HG03520 (cell line): Measurements from ENCODE around the gene CLSTN3.
"Not testable (repeated sequence)": the region's sequence is repeated elsewhere in the genome, so short reads cannot be mapped to it uniquely, and the experiment has no call there.

Experiments used
- ATAC-seq: cut with Tn5 transposase; IDR thresholded peaks from one replicate; pipeline ENCODE4 v1.9.1; 2021; ENCODE audit warnings: mild to moderate bottlenecking, moderate library complexity; ENCODE audit not compliant: unreplicated experiment

The CLSTN3 gene

DNA sequence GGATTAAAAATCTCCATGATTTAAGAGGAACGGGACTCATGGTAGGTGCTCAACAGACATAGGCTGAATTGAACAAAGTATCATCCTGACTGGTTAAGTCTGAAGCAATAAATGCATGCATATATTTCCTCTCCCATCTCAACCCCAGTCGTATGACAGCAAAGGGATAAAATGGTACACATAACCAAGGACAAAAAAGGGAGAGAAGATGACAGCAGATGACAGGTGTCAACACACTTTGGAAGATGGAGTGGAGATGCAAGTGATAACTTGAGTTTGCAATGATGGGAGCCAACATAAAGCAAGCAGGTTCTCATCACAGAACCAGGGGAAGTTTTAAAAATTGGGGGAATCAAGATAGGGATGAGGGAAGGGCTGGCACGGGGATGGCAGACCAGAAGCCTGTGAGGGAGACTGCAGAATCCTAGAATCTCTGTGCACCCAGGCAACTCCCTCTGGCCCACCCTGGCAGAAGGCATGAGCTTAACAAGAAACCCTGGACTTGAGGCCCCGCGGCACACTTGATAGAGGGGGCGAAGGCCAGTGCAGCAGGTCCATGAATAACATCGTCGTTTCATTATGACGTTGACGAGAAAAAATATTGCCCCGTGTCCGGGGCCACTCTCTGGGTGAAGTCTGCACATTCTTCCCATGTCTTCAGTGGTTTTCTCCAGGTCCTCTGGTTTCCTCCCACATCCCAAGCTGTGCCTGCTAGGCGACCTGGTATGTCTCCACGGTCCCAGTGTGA, 26.2 kb upstream of the CLSTN3 start:
- no peak for ATAC-seq

DNA sequence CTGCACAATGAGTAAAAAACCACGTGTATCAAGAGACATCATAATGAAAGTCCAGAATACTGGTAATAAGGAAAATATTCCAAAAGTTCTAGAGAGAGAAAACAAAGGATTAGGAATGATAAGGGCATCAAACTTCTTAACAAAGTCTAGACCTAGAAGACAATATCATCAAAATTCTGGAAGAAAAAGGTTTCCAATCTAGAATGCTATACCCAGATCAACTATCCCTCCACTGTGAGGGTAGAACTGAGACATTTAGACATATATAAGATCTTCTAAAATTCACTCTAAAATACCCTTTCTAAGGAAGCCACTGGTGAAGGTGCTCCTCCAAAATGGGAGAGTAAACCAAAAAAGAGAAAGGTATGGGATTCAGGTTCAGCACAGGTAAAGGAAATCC, 24.1 kb upstream of the CLSTN3 start:
- no peak for ATAC-seq

DNA sequence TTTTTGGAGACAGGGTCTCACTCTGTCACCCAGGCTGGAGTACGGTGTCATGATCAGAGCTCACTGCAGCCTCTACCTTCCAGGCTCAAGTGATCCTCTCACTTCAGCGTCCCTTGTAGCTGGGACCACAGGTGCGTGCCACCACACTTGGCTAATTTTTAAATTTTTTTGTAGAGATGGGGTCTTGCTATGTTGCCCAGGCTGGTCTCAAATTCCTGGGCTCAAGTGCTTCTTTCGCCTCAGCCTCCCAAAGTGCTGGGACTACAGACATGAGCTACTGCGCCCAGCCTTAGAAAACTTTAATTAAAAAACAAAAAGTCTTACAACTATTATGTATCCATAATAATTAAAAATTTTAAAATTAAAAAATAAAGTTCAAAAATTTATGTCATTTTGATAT, 23.0 kb upstream of the CLSTN3 start:
- not testable (repeated sequence) for ATAC-seq

DNA sequence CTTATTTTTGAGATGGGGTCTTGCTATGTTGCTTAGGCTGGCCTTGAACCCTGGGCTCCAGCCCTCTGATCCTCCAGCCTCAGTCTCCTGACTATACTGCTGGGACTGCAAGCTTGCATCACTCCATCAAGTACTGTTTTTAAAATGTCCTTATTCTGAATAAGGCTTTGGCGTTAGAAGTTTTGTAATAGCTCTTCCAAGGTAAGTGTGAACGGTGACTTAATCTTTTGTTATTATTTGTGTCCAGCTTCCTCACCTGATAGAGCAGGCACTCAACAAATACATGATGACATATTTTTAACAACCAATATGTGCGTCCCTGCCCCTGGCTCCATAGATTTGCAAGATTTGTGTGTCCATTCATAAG, 22.6 kb upstream of the CLSTN3 start:
- no peak for ATAC-seq

DNA sequence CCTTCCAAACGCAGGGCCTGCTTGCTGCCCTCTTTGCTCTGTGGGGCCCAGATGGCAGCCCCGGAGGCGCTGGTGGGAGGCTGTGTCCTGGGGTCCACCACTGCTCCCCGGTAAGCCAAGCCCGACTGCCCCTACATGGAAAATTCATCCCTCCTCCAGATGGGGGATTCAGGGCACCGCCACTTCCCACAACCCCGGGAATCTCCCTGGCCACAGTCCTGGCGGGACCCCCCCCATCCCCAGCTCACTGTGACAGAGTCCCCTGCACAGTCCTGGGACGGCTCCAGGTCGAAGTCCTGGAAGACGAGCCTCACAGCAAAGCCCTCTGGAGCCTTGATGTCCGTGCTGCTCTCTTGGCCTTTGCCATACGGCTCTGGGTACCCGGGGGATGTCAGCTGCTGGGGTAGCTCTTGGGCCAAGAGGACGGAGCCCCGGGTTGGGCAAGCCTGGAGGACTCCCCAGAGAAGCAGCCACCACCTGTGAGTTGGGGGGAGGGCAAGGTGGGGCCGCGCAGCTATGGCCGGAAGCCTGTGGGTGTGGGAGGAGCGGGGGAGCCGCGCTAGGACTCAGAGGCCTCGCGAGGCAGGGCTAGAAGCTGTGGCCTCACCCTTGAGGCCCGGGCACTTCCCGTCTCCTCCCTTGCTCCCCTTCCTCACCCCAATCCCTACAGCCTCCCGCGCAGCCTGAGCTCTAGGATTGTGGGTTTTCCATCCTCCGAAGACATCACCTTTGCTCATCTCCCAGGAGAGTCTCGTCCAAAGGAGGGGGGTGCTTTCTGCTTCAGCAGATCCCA, 22.0 kb upstream of the CLSTN3 start:
- peak; percentile 82 for ATAC-seq

DNA sequence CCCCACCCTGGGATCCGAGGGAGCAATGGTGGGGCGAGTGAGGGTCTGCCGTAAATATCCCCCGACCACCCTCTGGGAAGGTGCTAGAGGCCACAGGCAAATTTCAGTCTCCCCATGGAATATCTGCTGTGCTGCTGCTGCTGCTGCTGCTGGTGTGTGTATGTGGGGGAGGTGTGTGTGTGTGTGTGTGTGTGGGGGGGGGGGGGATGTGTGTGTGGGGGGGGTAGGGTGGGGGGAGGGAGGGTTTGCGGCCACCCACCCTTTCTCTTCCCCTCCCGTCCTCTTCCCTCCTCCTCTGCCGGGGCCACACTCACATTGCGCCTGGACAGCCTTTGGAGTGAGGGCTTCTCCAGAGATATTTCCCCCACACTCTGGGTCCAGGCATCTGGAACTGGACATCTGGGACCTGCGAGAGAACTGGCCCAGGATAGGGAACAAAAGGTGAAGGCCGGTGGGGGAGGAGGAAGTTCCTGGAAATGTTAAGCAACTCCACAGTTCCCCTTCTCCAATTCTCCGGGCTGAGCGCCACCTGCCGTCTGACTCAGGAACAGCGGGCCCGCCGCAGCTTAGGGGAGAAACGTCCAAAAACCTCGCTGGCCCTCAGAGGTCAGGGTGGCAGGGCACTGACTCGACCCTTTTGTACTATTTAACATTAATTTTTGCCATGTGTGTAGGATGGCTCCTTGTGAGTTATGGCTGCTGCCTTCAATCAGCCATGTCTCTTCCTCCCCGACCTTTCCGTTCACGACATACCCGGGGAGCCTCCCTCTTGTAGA, 21.2 kb upstream of the CLSTN3 start, which contains the start of gene C1RL:
TSS of gene C1RL (minus strand) at position 419 of the 776 bp plus-strand sequence. CDS start at position 385, 34 bp downstream.
- no peak for ATAC-seq

DNA sequence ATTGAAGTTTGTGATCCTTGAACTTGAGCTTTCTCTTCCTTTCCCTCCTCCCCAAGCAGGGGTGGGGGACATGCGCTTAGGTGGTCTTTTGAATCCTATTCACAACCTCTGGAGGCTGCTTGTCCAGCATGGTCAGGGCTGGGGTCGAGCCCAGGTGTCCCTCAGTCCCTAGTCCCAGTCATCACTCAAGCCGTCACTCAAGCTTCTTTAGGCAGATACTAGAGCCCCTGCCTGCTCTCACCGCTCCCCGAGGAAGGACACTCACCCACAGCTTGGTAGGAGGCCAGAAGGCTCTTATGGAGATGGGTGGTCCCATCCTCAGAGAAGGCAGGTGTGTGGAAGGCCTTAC, 20.6 kb upstream of the CLSTN3 start:
- no peak for ATAC-seq

DNA sequence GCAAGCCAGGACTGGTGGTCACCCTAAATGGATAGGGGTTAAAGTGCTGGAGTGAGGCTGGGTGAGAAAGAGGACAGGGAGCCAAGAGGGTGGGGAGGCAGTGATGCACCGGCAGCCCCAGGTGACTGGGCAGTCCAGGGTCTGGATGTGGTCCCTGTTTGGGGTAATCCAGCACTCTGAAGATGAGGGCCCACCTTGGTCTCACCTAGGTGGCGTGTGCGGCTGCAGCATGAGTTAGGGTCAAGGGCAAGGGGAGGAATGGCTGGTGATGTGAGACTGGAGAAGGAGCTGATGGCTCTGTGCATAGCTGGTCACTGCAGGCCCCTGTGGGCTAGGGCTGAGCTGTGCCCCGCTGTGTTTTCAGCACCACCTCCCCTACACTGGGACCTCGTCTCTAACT, 19.5 kb upstream of the CLSTN3 start:
- ATAC-seq, result no peak

DNA sequence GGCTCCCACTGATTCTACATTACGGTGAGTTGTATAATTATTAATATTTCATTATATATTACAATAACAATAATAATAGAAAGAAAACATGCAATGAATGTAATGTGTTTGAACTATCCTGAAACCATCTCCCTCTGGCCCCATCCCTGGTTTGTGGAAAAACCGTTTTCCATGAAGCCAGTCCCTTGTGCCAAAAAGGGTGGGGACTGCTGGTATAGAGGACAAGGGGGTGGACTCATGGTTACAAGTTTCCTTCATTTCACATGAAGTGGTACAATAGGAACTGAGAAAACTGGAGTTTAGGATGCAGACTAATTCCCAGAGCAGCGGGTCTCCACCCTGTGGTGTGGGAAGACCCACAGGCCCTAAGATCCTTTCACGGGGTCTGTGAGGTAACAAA, 18.1 kb upstream of the CLSTN3 start:
- no peak for ATAC-seq

DNA sequence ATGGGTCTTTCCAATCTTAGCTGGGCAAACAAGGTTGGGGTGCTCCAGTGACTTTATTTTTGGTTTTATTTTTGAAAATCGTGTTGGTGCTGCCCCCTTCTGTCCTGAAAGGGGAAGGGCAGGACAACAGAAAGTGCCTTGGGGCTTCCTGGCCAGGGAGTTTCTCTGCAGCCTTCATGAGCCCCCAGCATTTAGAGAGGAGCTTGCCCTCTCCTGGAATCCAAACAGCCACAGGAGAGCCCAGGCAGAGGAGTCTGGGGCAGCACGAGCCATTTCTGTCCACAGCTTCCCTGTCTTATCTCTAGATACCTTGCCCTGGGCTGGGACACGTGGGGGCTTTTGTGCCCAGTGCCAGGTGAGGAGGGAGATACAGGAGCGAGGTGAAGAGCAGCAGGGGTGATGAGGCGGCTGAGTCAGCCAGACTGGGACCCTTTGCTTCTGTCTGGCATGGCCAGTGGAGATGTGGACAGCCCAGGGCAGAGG, 16.7 kb upstream of the CLSTN3 start:
- ATAC-seq, result no peak

DNA sequence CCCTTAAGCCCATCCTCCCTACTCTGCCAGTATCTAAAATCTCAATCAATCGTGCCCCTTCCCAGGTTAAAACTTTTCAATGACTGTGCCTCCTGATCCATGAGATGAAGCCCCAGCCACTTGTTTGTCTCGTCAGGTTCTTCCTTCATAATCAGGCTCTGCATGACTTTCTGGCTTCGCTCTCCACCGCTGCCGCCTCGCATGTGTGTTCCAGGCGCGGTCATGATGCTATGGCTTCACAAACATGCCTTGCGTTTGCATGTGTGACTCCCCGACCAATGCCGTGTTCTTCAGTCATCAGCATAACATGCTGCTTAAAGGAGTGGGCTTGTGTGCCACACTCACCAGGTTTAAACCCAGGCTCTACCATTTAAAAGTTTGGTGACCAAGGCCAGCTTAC, 16.2 kb upstream of the CLSTN3 start:
- no peak for ATAC-seq

DNA sequence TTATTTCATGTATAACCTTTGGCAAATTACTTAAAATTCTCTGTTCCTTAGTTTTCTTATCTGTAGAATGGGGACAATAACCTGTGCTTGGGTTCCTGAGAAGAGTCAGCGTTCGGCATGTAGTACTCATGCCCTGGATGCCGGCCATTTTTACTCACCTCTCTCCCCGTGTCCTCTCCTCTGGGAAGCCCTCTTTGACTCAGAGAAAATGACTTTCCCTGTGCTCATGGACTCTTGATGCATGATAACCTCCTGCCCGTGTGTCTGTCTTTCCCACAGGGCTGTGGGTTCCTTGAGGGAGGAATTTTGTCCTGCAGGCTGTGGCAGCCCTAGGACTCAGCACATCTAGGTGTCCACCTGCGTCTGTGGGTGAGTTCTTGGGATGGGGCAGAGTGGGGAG, 15.3 kb upstream of the CLSTN3 start:
- ATAC-seq, result no peak

DNA sequence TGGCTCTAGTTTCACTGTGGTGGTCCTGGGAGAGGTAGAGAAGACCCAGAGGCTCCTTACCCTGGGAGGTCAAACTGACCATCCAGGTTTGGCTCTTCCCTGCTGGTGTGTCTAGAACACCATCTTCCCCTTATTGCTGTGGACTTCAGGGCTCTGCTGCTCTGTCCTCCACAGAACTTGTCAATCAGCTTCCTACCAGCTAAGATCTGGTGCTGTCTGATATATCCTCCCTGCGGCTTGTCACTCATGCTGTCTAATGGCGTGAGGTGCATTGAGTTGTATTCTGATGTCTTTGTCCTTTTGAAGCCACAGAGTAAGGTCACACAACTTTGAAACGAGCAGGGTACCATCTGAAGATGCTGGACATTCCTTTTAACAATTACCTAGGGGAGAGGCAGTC, 14.0 kb upstream of the CLSTN3 start:
- no peak for ATAC-seq

DNA sequence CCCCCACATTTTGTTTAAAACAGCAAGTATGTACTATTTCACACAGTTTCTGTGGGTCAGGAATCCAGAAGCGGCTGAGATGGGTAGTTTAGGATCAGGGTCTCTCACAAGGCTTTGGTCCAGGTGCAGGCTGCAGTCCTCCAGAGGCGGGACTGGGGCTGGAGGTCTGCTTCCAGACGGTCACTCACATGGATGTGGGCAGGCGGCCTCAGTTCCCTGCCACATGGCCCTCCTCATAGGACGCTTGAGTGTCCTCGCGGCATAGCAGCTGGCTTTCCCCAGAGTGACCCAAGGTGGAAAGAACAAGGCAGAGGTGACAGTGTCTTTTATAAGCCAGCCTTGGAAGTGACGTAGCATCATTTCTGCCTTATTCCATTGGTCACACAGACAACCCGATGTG, 13.3 kb upstream of the CLSTN3 start:
- ATAC-seq, result no peak

DNA sequence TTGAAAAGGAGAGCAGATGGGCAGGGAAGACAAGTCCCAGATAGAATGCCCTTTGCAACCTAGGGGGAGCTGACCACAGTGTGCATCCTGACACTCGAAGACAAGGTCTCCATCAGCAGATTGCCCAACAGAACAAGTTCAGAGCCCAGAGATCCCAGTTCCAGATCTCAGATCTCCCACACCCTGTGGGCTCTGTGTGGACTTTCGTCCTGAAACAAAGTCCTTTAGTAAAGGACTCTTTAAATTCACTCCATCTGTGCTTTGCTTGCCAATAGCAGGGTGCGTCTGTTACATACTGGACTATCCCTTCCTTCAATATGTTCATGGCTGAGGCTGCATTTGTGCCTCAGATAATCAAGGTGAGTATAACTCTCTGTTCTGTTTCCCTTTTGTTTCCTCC, 12.5 kb upstream of the CLSTN3 start:
- ATAC-seq, result no peak

DNA sequence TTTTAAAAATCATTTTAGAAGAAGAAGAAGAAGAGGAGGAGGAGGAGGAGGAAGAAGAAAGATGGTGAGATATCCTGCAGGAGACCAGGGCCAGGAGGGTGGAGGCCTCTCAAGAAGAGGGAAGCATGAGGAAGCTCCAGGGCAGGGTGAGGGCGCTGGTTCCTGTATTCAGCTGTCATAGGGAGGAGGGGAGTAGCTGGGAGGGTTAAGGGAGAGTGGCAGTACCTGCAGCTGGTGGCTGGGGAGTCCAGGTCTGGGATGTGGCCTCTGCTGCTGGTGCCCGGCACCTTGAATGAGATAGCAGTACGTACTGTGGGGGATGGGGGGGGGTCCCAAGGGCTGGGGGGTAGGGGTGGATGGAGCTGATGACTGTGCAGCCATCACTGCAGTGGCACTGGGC, 11.3 kb upstream of the CLSTN3 start:
- no peak for ATAC-seq

DNA sequence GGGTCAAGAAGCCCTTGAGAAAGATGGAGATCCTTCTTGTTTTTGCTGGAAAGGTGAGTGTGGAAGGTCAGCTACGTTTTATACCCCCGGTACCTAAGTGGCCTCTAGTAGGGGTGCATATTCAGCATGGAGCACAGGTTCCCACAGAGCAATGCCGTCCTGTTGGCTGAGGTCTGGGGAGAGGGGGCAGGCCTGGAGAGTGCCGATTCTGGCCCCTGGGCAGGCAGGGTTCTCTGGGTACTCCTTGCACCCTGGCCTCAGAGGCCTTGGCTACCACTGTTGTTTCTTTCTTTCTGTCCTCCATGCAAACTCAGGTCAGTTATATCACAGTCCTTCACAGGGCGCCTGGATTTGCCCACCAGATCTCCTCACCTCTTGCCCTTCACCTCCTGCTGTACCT, 10.0 kb upstream of the CLSTN3 start:
- ATAC-seq, result no peak

DNA sequence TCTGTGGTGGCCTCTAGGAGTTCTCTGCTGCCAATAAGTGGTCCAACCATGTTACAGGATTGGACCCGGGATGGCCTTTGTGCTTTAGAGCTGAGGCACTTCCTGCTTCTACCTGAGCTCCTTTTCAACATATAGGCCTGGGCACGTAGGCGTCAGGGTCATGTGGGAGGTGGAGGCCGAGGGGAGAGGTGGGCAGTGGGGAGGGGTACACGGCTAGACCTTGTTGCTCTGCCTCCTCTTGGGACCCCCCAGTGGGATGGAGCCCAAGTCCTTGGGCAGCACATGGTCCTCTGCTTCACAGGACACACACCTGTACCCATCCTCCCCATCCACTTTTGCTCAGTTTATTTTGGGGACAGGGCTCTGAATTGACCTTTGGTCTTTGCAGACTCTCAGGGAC, 8.8 kb upstream of the CLSTN3 start:
- no peak for ATAC-seq

DNA sequence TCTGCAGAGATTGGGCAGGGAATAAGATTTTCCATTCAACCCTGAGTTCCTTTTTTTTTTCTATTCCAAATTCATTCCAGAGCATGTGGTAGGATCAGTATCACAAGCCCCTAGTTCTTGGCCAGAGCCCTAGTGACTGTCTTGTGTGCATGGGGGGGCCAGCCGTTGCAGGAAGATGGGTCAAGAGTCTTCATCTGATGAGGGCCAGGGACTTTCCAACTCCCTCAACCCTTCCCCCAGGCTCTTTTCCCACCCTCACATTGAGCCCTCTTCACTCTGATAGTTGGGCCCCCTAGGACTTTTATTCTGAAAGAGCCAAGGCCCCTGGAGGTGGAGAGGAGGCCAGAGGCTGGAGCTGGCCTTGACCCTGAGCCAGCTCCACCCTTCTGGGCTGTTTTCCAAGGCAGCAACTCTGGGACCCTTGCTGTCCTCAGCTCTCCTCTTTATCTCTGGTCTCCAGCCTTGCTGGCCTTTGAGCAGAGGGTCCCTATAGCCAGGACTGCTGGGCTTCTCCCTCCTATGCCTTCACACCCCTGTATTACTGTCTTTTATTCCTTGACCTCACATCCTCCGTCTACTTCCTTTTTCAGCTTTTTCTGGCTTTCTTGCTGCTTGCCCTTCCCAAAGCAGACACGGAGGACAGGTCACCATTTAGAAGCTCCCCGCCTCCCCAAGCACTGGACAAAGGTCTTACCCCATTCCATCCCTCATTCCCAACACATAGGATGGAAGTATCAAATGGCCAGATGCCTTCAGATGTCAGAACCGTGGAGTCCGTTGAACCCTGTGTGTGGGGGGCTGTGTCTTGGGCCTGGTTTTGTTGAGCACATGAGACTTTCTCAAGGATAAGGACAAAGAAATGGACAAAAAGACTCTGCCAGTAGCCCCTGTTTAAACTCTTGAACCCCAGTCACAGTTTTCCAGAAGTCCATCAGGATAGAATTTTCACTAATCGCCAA, 7.1 kb upstream of the CLSTN3 start:
- ATAC-seq, result no peak

DNA sequence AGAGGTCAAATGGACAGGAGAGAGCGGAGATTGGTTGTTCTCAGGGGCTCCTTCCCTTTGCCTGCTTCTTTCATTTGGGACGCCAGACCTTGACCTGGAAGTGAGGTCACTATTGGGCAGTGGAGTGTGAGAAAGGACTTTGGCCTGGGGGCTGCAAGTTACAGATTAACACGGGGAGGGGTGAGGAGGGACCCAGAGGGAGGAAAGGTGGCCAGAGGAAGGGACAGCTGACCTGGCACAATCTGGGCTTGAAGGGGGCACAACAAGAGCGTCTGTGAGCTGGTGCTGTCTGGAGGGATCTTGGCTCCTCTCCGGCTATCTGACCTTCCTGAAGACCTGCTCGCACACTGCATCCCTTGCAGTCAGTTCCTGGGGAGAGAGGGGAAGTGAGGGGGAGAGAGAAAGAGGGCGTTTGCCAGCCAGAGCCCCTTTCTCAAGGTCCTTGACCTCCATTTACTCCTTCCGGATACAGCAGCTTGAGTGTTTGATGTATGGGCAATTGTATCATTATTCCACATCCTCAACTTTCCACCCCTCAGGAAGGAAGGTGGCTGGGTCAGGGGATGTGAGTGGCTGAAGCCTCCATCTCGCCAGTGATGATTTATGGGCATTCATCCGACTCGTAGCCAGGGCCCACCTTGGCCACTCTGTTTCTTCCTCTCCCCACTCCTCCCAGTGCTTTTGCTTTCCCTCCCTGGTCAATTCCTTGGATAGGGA, 6.2 kb upstream of the CLSTN3 start:
- ATAC-seq, result no peak
